Measurements from ENCODE around the gene LYRM4. TPM values are rescaled to one million over a fixed set of nuclear protein-coding genes. Genes with fewer than 3 reads are reported as not detected.

The LYRM4 gene
- total RNA-seq, 4 donors from 2014 or later, result 9.2 to 28.2 (median 14.2) TPM

- no peak for TF ChIP-seq CTCF (IDR thresholded peaks at IDR 0.05)
- TF ChIP-seq POLR2A (IDR thresholded peaks at IDR 0.05), result no peak
- H3K36me3 ChIP-seq, result no peaks in the 10 kb centered on the region
- H3K27me3 ChIP-seq, result no peaks in the 10 kb centered on the region
- intact Hi-C loops (cut with DNase I), result loop anchor here (10.0 kb wide), 1 partner anchor 159 kb away; no protein-coding TSS in a partner anchor
- no peak overlapping the region for H3K4me3 ChIP-seq
- no peak for DNase-seq
- no peak overlapping the region for H3K27ac ChIP-seq
- no peaks in the 10 kb centered on the region for H3K9me3 ChIP-seq
- peaks cover 0 to 16% (median 3%) of the 10 kb centered on the region in 3 donors for H3K4me1 ChIP-seq
- 86 to 89% methylated on average over 8 of the region's 8 CpGs for WGBS, 2 donors
Observed at GRCh38 chr6:5303682-5304081, 42.9 kb upstream of the LYRM4 start.

GRCh38 chr6:5302995-5303622 is 42.4 kb upstream of the LYRM4 start:
- no peaks in the 10 kb centered on the region for H3K27me3 ChIP-seq
- no peaks in the 10 kb centered on the region for H3K9me3 ChIP-seq
- peaks cover 0 to 16% (median 3%) of the 10 kb centered on the region in 3 donors for H3K4me1 ChIP-seq
- TF ChIP-seq POLR2A (IDR thresholded peaks at IDR 0.05), result no peak
- TF ChIP-seq CTCF (IDR thresholded peaks at IDR 0.05), result peak; percentile 20 to 77 (median 60)
- no peak overlapping the region for H3K27ac ChIP-seq
- DNase-seq, result no peak
- no peaks in the 10 kb centered on the region for H3K36me3 ChIP-seq
- intact Hi-C loops (cut with DNase I), result loop anchor here (10.0 kb wide), 1 partner anchor 158 kb away; no protein-coding TSS in a partner anchor
- WGBS, 2 donors, result 17 to 39% methylated on average over 8 to 10 of the region's 10 CpGs
- no peak overlapping the region for H3K4me3 ChIP-seq

- no peak for DNase-seq
- H3K27me3 ChIP-seq, result no peaks in the 10 kb centered on the region
- TF ChIP-seq POLR2A (IDR thresholded peaks at IDR 0.05) (no peak), CTCF (IDR thresholded peaks at IDR 0.05) (no peak)
- intact Hi-C loops (cut with DNase I), result loop anchor here (10.0 kb wide), 1 partner anchor 158 kb away; no protein-coding TSS in a partner anchor
- no peaks in the 10 kb centered on the region for H3K36me3 ChIP-seq
- no peaks in the 10 kb centered on the region for H3K9me3 ChIP-seq
- no peak overlapping the region for H3K4me3 ChIP-seq
- no peak overlapping the region for H3K27ac ChIP-seq
- peaks cover 0 to 16% (median 3%) of the 10 kb centered on the region in 3 donors for H3K4me1 ChIP-seq
- WGBS, 2 donors, result 69 to 83% methylated on average over 8 to 10 of the region's 10 CpGs
Observed at GRCh38 chr6:5302220-5302946, 41.6 kb upstream of the LYRM4 start.

GRCh38 chr6:5300206-5300764 is 39.5 kb upstream of the LYRM4 start:
- intact Hi-C loops (cut with DNase I), result loop anchor here (10.0 kb wide), 1 partner anchor 155 kb away; no protein-coding TSS in a partner anchor
- Histone ChIP-seq H3K27ac (no peak overlapping the region), H3K4me1 (peaks cover 0 to 16% (median 3%) of the 10 kb centered on the region in 3 donors), H3K36me3 (no peaks in the 10 kb centered on the region), H3K27me3 (no peaks in the 10 kb centered on the region), H3K9me3 (no peaks in the 10 kb centered on the region), H3K4me3 (no peak overlapping the region)
- DNase-seq, result no peak
- WGBS, 2 donors, result 75 to 77% methylated on average over 1 of the region's 1 CpG
- TF ChIP-seq POLR2A (IDR thresholded peaks at IDR 0.05) (no peak), CTCF (IDR thresholded peaks at IDR 0.05) (no peak)

- DNase-seq, result no peak
- Histone ChIP-seq H3K36me3 (no peaks in the 10 kb centered on the region), H3K27ac (no peak overlapping the region), H3K27me3 (no peaks in the 10 kb centered on the region), H3K4me3 (no peak overlapping the region), H3K9me3 (no peaks in the 10 kb centered on the region), H3K4me1 (peaks cover 0 to 8% (median 3%) of the 10 kb centered on the region in 3 donors)
- TF ChIP-seq POLR2A (IDR thresholded peaks at IDR 0.05), result no peak
- no peak for TF ChIP-seq CTCF (IDR thresholded peaks at IDR 0.05)
- 76 to 78% methylated on average over 7 of the region's 7 CpGs for WGBS, 2 donors
- intact Hi-C loops (cut with DNase I), result no loop called here
Observed at GRCh38 chr6:5295623-5296022, 34.9 kb upstream of the LYRM4 start.

Data from esophagus squamous epithelium (tissue), 5 donors.